DND-41 (cell line): ENCODE data around the gene XPO4.

Experiments
- ATAC-seq: fragments of 200-7000 bp; cut with Tn5 transposase; 3 replicates; pipeline ENCODE4 v1.9.1; 2021; ENCODE audit warnings: low read depth; ENCODE audit not compliant: insufficient read depth
- DNase-seq: peaks from one replicate; pipeline ENCODE4 v3.0.0-alpha.2; 2020
- H2AFZ ChIP-seq: 2 replicates; pipeline ENCODE4 v1.6.0; 2012; ENCODE audit warnings: low read depth, low read length
- H3K27ac ChIP-seq: 2 replicates; pipeline ENCODE4 v1.5.1; 2012; ENCODE audit warnings: low read length, inconsistent platforms
- H3K27me3 ChIP-seq: fragments of 200-600 bp; sonication (generic); 2 replicates; pipeline ENCODE4 v1.6.0; 2012; ENCODE audit warnings: low read length, mild to moderate bottlenecking, inconsistent platforms; ENCODE audit not compliant: insufficient read depth, poor library complexity
- H3K36me3 ChIP-seq: 2 replicates; pipeline ENCODE4 v1.5.1; 2012; ENCODE audit warnings: low read length, inconsistent platforms; ENCODE audit not compliant: insufficient read depth
- H3K4me1 ChIP-seq: 2 replicates; pipeline ENCODE4 v1.5.1; 2012; ENCODE audit warnings: mild to moderate bottlenecking, low read length; ENCODE audit not compliant: insufficient read depth
- H3K4me2 ChIP-seq: 2 replicates; pipeline ENCODE4 v1.6.0; 2012; ENCODE audit warnings: mild to moderate bottlenecking, moderate library complexity, low read length, inconsistent platforms; ENCODE audit not compliant: insufficient read depth
- H3K4me3 ChIP-seq, 2 experiments: fragments of 200-600 bp in 1 of 2; shearing (Covaris generic) in 1 of 2; 2 replicates each; pipeline ENCODE4 v1.5.1; 2012 to 2016; ENCODE audit warnings: inconsistent platforms in 2 of 2, low read length in 2 of 2, mild to moderate bottlenecking in 2 of 2, low read depth in 1 of 2, moderate library complexity in 1 of 2
- H3K79me2 ChIP-seq: 2 replicates; pipeline ENCODE4 v1.6.0; 2012; ENCODE audit warnings: low read length, inconsistent platforms; ENCODE audit not compliant: insufficient read depth
- H3K9ac ChIP-seq: 2 replicates; pipeline ENCODE4 v1.6.0; 2012; ENCODE audit warnings: low read depth, mild to moderate bottlenecking, inconsistent platforms, low read length, moderate library complexity
- H3K9me3 ChIP-seq: 2 replicates; pipeline ENCODE4 v1.5.1; 2012; ENCODE audit warnings: low read length, moderate library complexity, mild to moderate bottlenecking, inconsistent platforms; ENCODE audit not compliant: insufficient read depth, severe bottlenecking
- H4K20me1 ChIP-seq: 2 replicates; pipeline ENCODE4 v1.6.0; 2012; ENCODE audit warnings: low read length; ENCODE audit not compliant: insufficient read depth
- EZH2 ChIP-seq: IDR thresholded peaks from 3 replicates; pipeline ENCODE4 v1.6.1; 2012; ENCODE audit warnings: borderline replicate concordance, low read depth, mild to moderate bottlenecking, moderate library complexity, low read length, inconsistent platforms; ENCODE audit not compliant: severe bottlenecking
- TF ChIP-seq, protein P1 (sequence below): IDR thresholded peaks from 2 replicates; pipeline ENCODE4 v1.5.1; 2012; ENCODE audit warnings: borderline replicate concordance, low read length, moderate library complexity, mild to moderate bottlenecking; ENCODE audit not compliant: poor library complexity, severe bottlenecking; ENCODE audit errors: extremely low read depth

XPO4 gene

DNA sequence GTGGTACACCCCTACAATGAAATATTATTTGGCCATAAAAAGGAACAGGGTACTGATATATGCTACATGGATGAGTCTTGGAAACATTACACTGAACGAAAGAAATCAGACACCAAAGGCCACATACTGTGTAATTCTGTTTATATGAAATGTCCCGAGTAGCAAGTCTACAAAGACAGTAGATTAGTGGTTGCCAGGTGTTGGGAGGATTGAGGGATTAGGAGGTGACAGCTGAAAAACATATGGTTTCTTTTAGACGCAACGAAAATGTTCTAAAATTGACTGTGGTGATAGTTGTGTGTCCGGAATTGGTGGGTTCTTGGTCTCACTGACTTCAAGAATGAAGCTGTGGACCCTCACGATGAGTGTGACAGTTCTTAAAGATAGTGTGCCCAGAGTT, 163.9 kb downstream of the XPO4 start:
- no peaks in the 10 kb centered on the region for H3K4me1 ChIP-seq

DNA sequence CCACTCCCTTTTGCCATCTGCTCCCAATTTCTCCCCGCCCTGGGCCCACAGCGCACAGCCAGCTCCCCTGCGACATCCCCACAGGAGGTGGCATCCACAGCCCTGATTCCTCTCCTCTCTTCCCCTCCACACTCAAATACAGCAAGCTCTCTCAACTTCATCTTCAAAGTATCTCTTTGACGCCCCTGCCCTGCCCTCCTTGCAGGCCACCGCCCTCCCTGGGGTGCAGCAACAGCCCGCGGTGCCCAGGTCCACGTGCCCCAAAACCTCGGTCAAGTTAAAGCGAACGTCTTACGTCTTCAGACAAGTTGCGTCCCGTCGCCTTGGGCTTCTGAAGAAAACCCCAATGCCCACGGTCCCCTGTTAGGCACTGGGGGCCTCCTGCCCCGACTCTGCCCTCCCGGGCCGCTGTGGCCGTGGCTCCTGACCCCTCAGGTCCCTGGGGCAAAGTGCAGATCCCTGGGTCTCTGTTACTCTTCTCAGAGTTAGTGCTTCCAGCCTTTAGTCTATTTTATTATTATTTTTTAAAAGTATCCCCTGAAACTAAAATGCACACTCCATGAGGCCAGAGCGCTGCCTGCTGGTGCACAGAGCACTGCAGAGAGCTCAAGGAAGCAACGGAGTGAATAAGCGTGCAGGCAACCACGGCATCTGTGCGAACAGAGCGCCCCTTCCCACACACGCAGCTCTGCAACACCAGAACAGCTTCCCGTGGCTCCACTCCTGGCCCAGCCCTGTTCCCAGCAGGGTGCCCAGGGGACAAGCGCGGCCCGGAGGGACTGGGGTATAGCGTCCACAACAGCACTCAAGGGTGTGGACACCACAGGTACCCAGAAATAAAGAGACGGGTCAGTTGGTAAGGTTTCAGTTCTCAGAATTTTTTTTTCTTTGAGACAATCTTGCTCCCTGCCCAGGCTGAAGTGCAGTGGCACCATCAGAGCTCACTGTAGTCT, 172.6 kb downstream of the XPO4 start:
- Histone ChIP-seq H3K79me2 (no peaks in the 10 kb centered on the region), H4K20me1 (no peaks in the 10 kb centered on the region), H3K27me3 (no peaks in the 10 kb centered on the region), H3K27ac (no peak overlapping the region), H2AFZ (no peak overlapping the region), H3K9me3 (no peaks in the 10 kb centered on the region), H3K4me1 (no peaks in the 10 kb centered on the region), H3K4me3 (no peak overlapping the region), H3K4me2 (no peak overlapping the region), H3K36me3 (peaks cover 4% of the 10 kb centered on the region; the same call in 1 of the 2 replicates), H3K9ac (no peak overlapping the region)
- no peak for DNase-seq
- ATAC-seq: no peak
- TF ChIP-seq, protein P1, sequence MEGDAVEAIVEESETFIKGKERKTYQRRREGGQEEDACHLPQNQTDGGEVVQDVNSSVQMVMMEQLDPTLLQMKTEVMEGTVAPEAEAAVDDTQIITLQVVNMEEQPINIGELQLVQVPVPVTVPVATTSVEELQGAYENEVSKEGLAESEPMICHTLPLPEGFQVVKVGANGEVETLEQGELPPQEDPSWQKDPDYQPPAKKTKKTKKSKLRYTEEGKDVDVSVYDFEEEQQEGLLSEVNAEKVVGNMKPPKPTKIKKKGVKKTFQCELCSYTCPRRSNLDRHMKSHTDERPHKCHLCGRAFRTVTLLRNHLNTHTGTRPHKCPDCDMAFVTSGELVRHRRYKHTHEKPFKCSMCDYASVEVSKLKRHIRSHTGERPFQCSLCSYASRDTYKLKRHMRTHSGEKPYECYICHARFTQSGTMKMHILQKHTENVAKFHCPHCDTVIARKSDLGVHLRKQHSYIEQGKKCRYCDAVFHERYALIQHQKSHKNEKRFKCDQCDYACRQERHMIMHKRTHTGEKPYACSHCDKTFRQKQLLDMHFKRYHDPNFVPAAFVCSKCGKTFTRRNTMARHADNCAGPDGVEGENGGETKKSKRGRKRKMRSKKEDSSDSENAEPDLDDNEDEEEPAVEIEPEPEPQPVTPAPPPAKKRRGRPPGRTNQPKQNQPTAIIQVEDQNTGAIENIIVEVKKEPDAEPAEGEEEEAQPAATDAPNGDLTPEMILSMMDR: no peak
- no peak for TF ChIP-seq EZH2

More for the DNA sequence above, 163.9 kb downstream of the XPO4 start:
- Histone ChIP-seq H3K4me2 (no peak overlapping the region), H3K27me3 (no peaks in the 10 kb centered on the region), H3K36me3 (no peaks in the 10 kb centered on the region; the same call in 1 of the 2 replicates), H3K4me3 (no peak overlapping the region), H3K9ac (no peak overlapping the region), H4K20me1 (no peaks in the 10 kb centered on the region), H2AFZ (no peak overlapping the region), H3K27ac (no peak overlapping the region), H3K9me3 (no peaks in the 10 kb centered on the region), H3K79me2 (no peaks in the 10 kb centered on the region)
- TF ChIP-seq, protein P1: no peak
- TF ChIP-seq EZH2: no peak
- ATAC-seq (no peak), DNase-seq (no peak)

DNA sequence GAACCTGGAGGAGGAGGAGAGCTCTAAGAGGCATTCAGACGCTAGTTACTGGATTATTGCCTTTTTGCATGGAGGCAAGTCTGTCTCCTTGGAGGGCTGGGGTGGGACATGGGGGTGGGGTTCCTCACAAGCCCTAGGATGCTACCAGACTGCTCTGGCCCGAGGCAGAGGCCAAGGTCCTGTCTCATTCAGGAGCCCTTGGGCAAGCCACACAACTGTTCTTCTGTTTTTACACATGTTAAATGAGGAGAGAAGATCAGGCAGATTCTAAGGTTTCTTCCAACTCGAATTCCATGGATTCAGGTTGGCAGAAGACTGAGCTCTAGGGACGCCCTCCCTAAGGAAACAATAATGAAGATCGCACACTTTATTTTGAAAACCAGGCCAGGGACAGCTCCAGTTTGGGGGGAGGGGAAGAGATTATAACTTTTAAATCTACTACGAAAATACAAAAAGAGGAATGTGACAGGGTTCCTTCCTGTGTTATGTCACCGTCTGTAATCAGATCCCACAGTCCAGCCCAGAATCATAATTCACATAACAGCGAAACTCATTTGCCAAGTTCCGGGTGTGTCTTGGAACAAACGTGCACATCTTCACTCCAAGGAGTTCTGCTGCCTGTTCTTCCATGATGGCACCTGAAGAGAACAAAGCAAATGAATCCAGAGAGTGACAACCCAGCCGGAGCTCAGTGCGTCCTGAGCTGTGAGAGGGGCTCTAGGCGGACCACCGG, 173.8 kb downstream of the XPO4 start:
- H3K4me3 ChIP-seq: no peak overlapping the region
- H3K9ac ChIP-seq: no peak overlapping the region
- no peaks in the 10 kb centered on the region for H3K27me3 ChIP-seq
- H3K4me1 ChIP-seq: no peaks in the 10 kb centered on the region
- H2AFZ ChIP-seq: no peak overlapping the region
- no peak overlapping the region for H3K27ac ChIP-seq
- no peaks in the 10 kb centered on the region for H3K79me2 ChIP-seq
- TF ChIP-seq, protein P1: no peak
- TF ChIP-seq EZH2: no peak
- H3K4me2 ChIP-seq: no peak overlapping the region
- DNase-seq: no peak
- H3K9me3 ChIP-seq: no peaks in the 10 kb centered on the region
- H4K20me1 ChIP-seq: no peaks in the 10 kb centered on the region
- ATAC-seq: no peak
- H3K36me3 ChIP-seq: peaks cover 4% of the 10 kb centered on the region; the same call in 1 of the 2 replicates
